Measurements from ENCODE around the gene MGAT5B. TPM values are rescaled to one million over a fixed set of nuclear protein-coding genes. Genes with fewer than 3 reads are reported as not detected.

MGAT5B gene
- total and polyA plus RNA-seq, 10 of the 15 experiments (the other 5 are each of a cell fraction or from before 2014, with no cell fraction given) = 0.13 TPM; not detected in 9

DNA sequence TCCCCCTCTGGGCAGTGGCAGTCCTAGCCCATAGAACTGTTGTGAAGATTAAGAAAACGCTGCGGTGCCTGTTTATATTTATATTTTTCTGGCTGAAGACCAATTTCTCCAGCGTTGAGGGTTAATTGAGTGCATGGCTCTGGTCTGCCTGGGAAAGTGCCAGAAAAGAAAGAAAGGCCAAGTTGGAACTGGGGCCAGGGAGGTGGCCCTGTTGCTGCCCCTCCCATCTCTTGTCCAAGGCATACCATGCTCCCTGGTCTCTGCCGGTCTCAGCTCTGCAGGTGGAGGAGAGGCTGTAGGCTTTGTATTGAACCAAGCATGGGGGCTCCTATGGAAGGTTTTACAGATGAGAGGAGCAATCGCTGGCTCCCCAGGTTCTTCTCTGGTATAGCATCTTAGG is 124.7 kb downstream of the MGAT5B start:
- FAIRE-seq (no peak), ATAC-seq (no peak), DNase-seq (ENCODE audit: low read depth, low spot score) (no peak)
- Histone ChIP-seq H3K9me3 (replicated peaks; ENCODE audit: control insufficient read depth, insufficient read depth, low read length) (no peaks in the 10 kb centered on the region), H3K4me3 (no peak overlapping the region), H3K79me2 (ENCODE audit: control insufficient read depth, insufficient read depth, low read length) (no peaks in the 10 kb centered on the region), H2AFZ (ENCODE audit: control insufficient read depth, low read depth, low read length) (no peak overlapping the region), H3K27ac (ENCODE audit: control insufficient read depth, insufficient read depth) (no peak overlapping the region), H4K20me1 (ENCODE audit: control insufficient read depth, insufficient read depth) (no peaks in the 10 kb centered on the region), H3K36me3 (ENCODE audit: control insufficient read depth in 2 of 2, insufficient read depth in 2 of 2, low read length in 1 of 2) (no peaks in the 10 kb centered on the region), H3K9ac (ENCODE audit: control insufficient read depth, insufficient read depth, low read length) (no peak overlapping the region), H3K27me3 (replicated peaks in 1 of 2; ENCODE audit: control insufficient read depth in 2 of 2, insufficient read depth in 2 of 2, low read length in 1 of 2) (peaks cover 0 to 1% of the 10 kb centered on the region in 2 experiments; a peak in 1 of 4 replicates), H3K4me2 (ENCODE audit: control insufficient read depth, insufficient read depth) (no peak overlapping the region), H3K4me1 (ENCODE audit: control insufficient read depth, insufficient read depth, low read length) (peaks cover 10% of the 10 kb centered on the region)
- CTCF ChIA-PET = interaction anchor here (0.9 kb wide), 1 partner anchor 106 kb away, joined by 3 read pairs; no protein-coding TSS in a partner anchor
- WGBS (ENCODE audit: insufficient coverage, insufficient replicate concordance, low lambda C conversion rate, missing lambda C conversion rate) = 56% methylated on average over 5 of the region's 5 CpGs
- intact Hi-C loops (cut with micrococcal nuclease; ENCODE audit: unreplicated experiment) (no loop called here), in situ Hi-C loops (cut with MboI) (no loop called here)
- RAD21 ChIA-PET (ENCODE audit: unreplicated experiment) = interaction anchor here (1.4 kb wide), 1 partner anchor 11 kb away, joined by 3 read pairs; no protein-coding TSS in a partner anchor
- no TSS peak for BruUV-seq (replicated peaks)
- SMC1A ChIA-PET (ENCODE audit: uncharacterized antibody, unreplicated experiment) = interaction anchor here (1.4 kb wide), 1 partner anchor 9 kb away, joined by 3 read pairs; no protein-coding TSS in a partner anchor
- POLR2A ChIA-PET = interaction anchor here (0.5 kb wide), 1 partner anchor 103 kb away, joined by 3 read pairs; no protein-coding TSS in a partner anchor
- no peak for TF ChIP-seq FOXK2 (IDR thresholded peaks at IDR 0.05)

DNA sequence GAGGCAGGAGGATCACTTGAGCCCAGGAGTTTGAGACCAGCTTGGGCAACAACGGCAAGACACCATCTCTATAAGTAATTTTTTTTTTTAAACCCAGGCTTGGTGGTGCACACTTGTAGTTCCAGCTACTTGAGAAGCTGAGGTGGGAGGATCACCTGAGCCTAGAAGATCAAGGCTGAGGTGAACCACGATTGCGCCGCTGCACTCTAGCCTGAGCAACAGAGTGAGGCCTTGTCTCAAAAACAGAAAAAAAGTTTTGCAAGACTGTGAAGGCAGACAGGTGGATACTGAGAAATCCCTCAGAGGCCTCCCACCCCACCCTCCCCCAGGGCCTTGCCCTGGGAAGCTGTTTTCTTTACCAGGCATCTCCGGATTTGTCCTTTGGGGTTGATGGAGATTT is 125.4 kb downstream of the MGAT5B start:
- 17% methylated on average over 5 of the region's 5 CpGs for WGBS (ENCODE audit: insufficient coverage, insufficient replicate concordance, low lambda C conversion rate, missing lambda C conversion rate)
- H3K4me3 ChIP-seq = no peak overlapping the region
- peaks cover 17% of the 10 kb centered on the region for H3K4me1 ChIP-seq (ENCODE audit: control insufficient read depth, insufficient read depth, low read length)
- intact Hi-C loops (cut with micrococcal nuclease; ENCODE audit: unreplicated experiment) = no loop called here
- H4K20me1 ChIP-seq (ENCODE audit: control insufficient read depth, insufficient read depth) = no peaks in the 10 kb centered on the region
- peaks cover 0 to 1% of the 10 kb centered on the region in 2 experiments; a peak in 1 of 4 replicates for H3K27me3 ChIP-seq (replicated peaks in 1 of 2; ENCODE audit: control insufficient read depth in 2 of 2, insufficient read depth in 2 of 2, low read length in 1 of 2)
- H2AFZ ChIP-seq (ENCODE audit: control insufficient read depth, low read depth, low read length) = no peak overlapping the region
- H3K27ac ChIP-seq (ENCODE audit: control insufficient read depth, insufficient read depth) = no peak overlapping the region
- RAD21 ChIA-PET (ENCODE audit: unreplicated experiment) = no interaction called here
- TF ChIP-seq HDAC2 (IDR thresholded peaks at IDR 0.05) (no peak), IRF5 (IDR thresholded peaks at IDR 0.05; ENCODE audit: borderline replicate concordance) (no peak), ATF3 (IDR thresholded peaks at IDR 0.05; ENCODE audit: borderline replicate concordance, extremely low read depth, low read depth, low read length) (no peak), BCLAF1 (IDR thresholded peaks at IDR 0.05) (no peak), BACH1 (IDR thresholded peaks at IDR 0.05; ENCODE audit: borderline replicate concordance) (no peak)
- TF ChIP-seq, protein P1, sequence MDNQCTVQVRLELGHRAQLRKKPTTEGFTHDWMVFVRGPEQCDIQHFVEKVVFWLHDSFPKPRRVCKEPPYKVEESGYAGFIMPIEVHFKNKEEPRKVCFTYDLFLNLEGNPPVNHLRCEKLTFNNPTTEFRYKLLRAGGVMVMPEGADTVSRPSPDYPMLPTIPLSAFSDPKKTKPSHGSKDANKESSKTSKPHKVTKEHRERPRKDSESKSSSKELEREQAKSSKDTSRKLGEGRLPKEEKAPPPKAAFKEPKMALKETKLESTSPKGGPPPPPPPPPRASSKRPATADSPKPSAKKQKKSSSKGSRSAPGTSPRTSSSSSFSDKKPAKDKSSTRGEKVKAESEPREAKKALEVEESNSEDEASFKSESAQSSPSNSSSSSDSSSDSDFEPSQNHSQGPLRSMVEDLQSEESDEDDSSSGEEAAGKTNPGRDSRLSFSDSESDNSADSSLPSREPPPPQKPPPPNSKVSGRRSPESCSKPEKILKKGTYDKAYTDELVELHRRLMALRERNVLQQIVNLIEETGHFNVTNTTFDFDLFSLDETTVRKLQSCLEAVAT (IDR thresholded peaks at IDR 0.05) = no peak
- no peak overlapping the region for H3K9ac ChIP-seq (ENCODE audit: control insufficient read depth, insufficient read depth, low read length)
- no peaks in the 10 kb centered on the region for H3K79me2 ChIP-seq (ENCODE audit: control insufficient read depth, insufficient read depth, low read length)
- DNase-seq (ENCODE audit: low read depth, low spot score) (no peak), ATAC-seq (no peak), FAIRE-seq (no peak)
- POLR2A ChIA-PET = no interaction called here
- CTCF ChIA-PET = no interaction called here
- H3K36me3 ChIP-seq (ENCODE audit: control insufficient read depth in 2 of 2, insufficient read depth in 2 of 2, low read length in 1 of 2) = no peaks in the 10 kb centered on the region
- in situ Hi-C loops (cut with MboI) = no loop called here
- H3K9me3 ChIP-seq (replicated peaks; ENCODE audit: control insufficient read depth, insufficient read depth, low read length) = no peaks in the 10 kb centered on the region
- no TSS peak for BruUV-seq (replicated peaks)
- SMC1A ChIA-PET (ENCODE audit: uncharacterized antibody, unreplicated experiment) = no interaction called here
- H3K4me2 ChIP-seq (ENCODE audit: control insufficient read depth, insufficient read depth) = no peak overlapping the region
